GM13976 (cell line): ENCODE results near the gene ACSS1.

Experiments used
- DNase-seq: peaks from one replicate; pipeline ENCODE4 v3.0.0; 2012; ENCODE audit warnings: low spot score
- in situ Hi-C: fragments of 300-500 bp; cut with MboI; formaldehyde crosslinking; loops from one replicate; pipeline ENCODE4 v1.12.0; 2022; ENCODE audit warnings: low sequenced_read_pairs, mixed read lengths, inconsistent platforms; ENCODE audit not compliant: unreplicated experiment
- TF ChIP-seq, protein P1 (sequence below): IDR thresholded peaks from 2 replicates; pipeline ENCODE4 v1.5.1; 2012; ENCODE audit warnings: borderline replicate concordance, mild to moderate bottlenecking; ENCODE audit not compliant: insufficient read depth; ENCODE audit errors: extremely low read depth, missing control alignments, control extremely low read depth

Gene ACSS1

DNA sequence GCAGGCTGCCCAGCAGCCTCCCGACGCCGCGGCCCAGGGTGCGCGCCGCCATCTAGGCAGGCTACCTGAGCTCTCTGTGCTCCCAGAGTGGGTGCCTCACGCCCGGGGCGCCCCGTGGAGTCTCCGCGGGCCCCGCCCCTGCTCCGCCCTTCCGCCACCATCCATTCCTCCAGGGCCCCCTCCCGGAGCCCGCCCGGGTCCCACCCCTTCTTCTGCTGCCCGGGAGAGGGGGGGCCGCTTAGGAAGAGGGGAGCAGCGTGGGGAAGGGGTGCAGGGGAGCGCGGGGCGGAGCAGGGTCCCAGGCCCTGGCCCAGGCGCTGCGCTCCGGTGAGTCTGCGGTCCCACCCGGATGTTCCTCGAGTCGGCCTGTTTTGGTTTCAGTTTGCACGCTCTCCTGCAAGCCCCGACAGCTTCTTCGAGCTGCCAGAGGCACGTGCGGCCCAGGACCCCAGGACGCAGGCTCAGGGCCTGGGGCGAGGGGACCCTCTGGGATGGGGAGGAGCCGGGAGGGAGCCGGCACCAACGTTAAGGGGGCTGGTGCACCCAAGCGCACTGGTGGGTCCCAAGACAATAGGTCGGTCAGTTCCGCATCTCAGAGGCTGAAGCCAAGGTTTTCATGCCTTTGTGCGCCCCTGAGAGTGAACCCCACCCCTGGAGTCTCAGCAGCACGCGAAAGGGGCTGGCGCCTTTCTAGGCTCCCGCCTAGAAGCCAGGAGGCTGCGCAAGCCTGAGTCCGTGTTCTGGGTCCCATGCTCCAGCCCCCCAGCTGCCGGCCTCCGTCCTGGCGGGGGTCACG, at the start of gene ACSS1:
Gene ACSS1 (minus strand): TSS at position 89 of the 796 bp plus-strand sequence. CDS start 37 bp downstream, at position 52.
- TF ChIP-seq, protein P1, sequence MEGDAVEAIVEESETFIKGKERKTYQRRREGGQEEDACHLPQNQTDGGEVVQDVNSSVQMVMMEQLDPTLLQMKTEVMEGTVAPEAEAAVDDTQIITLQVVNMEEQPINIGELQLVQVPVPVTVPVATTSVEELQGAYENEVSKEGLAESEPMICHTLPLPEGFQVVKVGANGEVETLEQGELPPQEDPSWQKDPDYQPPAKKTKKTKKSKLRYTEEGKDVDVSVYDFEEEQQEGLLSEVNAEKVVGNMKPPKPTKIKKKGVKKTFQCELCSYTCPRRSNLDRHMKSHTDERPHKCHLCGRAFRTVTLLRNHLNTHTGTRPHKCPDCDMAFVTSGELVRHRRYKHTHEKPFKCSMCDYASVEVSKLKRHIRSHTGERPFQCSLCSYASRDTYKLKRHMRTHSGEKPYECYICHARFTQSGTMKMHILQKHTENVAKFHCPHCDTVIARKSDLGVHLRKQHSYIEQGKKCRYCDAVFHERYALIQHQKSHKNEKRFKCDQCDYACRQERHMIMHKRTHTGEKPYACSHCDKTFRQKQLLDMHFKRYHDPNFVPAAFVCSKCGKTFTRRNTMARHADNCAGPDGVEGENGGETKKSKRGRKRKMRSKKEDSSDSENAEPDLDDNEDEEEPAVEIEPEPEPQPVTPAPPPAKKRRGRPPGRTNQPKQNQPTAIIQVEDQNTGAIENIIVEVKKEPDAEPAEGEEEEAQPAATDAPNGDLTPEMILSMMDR: no peak
- peak; percentile 89 for DNase-seq
- in situ Hi-C loops: loop anchor here (25.0 kb wide), 1 partner anchor 354 kb away; the partner anchor contains the start of gene GINS1

DNA sequence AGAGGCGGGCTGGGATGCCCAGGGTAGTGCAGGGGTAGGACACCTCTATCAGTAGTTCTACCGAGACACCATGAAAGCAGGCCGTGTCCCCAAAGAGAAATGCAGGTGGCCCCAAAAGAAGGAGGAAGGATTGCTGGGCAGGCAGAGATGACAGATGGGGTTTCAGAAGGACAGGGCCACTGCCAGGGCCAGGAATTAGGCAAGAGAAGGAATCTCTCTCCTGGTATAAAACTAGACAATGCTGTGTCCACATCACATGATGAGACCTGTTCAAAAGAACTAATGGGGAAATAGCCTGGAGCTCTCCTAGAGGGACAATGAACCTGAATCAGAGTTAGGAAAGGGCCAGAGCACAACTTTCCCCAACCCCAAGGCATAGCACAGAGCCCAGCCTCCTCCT, 45.6 kb upstream of the ACSS1 start:
- no peak for DNase-seq
- TF ChIP-seq, protein P1: no peak
- in situ Hi-C loops: no loop called here

DNA sequence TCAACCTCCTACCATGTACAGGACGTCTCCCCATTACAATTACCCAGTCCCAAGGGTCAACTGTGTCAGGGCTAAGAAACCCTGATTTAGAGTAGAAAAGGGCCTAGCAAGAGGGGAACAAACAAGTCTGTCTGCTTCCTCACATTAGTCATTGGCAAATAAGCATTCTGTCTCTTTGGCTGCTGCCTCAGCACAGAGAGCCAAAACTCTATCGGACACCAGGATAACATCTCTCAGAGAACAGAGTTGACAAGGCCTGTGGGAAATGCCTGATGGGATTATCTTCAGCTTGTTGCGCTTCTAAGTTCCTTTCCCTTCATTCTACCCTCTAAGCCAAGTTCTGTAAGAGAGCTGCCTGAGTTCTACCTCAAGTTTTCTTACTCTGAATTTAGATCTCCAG, 43.0 kb upstream of the ACSS1 start:
- TF ChIP-seq, protein P1: no peak
- in situ Hi-C loops: no loop called here
- DNase-seq: no peak

DNA sequence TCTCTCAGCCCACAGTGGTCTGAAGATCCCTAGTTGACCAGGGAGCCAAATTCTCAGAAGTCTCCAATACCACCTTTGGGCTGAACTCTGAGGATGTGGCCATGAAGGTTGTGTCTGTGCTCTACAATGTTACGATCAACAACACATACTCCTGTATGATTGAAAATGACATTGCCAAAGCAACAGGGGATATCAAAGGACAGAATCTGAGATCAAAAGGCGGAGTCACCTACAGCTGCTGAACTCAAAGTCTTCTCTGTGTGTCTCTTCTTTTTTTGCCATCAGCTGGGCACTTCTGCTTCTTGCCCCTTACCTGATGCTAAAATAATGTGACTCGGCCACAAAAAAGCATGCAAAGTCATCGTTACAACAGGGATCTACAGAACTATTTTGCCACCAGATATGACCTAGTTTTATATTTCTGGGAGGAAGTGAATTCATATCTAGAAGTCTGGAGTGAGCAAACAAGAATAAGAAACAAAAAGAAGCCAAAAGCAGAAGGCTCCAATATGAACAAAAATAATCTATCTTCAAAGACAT, 41.7 kb upstream of the ACSS1 start:
- no peak for DNase-seq
- in situ Hi-C loops: no loop called here
- TF ChIP-seq, protein P1: no peak

DNA sequence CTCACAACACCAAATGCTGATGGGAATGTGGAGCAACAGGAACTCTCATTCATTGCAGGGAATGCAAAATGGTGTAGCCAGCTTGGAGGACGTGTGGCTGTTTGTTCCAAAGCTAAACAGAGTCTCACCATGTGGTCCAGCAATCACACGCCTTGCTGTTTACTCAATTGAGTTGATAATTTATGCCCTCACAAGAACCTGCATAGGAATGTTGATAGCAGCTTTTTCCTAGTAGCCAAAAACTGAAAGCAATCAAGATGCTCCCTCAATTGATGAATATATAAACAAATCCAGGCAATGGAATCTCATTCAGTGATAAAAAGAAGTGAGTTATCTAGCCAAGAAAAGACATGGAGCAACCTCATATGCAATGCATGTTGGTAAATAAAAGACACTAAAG, 39.6 kb upstream of the ACSS1 start:
- in situ Hi-C loops: no loop called here
- DNase-seq: no peak
- TF ChIP-seq, protein P1: no peak

DNA sequence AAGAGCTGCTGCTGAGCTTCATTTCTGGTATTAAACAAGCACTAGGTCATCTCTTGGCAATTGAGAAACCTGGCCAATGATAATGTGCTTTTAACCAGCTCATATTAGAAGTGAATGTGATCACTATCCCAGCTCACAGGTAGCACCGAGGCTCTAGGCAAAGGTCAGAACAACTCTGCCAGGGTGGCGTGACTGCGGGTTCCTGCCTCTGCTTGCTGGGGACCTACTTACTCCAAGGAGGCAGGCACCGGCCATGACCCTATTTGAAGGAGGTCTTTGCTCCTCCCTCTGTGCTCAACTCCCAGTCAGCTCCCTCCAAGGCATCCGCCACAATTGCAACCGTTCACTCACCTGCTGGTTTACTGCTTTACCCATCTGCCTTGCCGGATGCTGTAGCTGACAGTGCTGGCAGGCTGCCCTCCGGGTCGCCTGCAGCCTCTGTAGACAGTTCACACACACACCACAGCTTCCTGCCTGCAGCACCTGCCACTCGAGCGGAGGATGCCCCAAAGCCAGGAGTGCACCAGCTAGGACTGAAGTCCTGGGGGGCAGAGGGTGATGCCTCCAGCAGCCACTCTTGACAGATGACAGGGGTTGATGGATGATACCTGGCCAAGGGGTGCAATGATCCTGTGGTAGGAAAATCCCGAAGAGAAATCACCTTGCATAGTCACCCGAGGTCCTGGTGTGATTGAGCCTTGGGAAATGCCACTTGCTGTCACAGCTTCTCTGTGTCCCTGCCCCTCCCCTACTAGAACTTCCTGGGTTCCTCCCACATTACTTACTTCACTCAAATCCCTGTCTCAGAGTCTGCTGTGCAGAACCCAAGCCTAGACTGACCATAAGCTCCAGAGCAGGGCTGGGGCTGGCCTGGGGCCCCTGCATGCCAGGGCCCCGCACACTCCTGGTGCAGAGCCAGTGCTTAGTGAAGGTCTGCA, 32.8 kb upstream of the ACSS1 start:
- in situ Hi-C loops: no loop called here
- peak; percentile 33 for DNase-seq
- TF ChIP-seq, protein P1: no peak
